ENCODE data around the gene PPP1R7.
A peak's percentile ranks its signal among the peaks of the same experiment; 100 is the strongest.

Gene PPP1R7

GRCh38 chr2:241198381-241199279, 48.4 kb downstream of the PPP1R7 start:
- TF ChIP-seq, protein P1, sequence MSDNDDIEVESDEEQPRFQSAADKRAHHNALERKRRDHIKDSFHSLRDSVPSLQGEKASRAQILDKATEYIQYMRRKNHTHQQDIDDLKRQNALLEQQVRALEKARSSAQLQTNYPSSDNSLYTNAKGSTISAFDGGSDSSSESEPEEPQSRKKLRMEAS (IDR thresholded peaks at IDR 0.05): 0 out of 2 replicates have a peak, but pooled peaks have one; percentile 53
- TF ChIP-seq EGR1 (IDR thresholded peaks at IDR 0.05) (no peak), CREB1 (IDR thresholded peaks at IDR 0.05; ENCODE audit: low read depth) (no peak), TCF12 (IDR thresholded peaks at IDR 0.05; ENCODE audit: low read depth) (no peak), ZBTB7A (IDR thresholded peaks at IDR 0.05; ENCODE audit: low read depth) (no peak), CEBPB (IDR thresholded peaks at IDR 0.05) (no peak)
- TF ChIP-seq, protein P2, sequence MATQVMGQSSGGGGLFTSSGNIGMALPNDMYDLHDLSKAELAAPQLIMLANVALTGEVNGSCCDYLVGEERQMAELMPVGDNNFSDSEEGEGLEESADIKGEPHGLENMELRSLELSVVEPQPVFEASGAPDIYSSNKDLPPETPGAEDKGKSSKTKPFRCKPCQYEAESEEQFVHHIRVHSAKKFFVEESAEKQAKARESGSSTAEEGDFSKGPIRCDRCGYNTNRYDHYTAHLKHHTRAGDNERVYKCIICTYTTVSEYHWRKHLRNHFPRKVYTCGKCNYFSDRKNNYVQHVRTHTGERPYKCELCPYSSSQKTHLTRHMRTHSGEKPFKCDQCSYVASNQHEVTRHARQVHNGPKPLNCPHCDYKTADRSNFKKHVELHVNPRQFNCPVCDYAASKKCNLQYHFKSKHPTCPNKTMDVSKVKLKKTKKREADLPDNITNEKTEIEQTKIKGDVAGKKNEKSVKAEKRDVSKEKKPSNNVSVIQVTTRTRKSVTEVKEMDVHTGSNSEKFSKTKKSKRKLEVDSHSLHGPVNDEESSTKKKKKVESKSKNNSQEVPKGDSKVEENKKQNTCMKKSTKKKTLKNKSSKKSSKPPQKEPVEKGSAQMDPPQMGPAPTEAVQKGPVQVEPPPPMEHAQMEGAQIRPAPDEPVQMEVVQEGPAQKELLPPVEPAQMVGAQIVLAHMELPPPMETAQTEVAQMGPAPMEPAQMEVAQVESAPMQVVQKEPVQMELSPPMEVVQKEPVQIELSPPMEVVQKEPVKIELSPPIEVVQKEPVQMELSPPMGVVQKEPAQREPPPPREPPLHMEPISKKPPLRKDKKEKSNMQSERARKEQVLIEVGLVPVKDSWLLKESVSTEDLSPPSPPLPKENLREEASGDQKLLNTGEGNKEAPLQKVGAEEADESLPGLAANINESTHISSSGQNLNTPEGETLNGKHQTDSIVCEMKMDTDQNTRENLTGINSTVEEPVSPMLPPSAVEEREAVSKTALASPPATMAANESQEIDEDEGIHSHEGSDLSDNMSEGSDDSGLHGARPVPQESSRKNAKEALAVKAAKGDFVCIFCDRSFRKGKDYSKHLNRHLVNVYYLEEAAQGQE (IDR thresholded peaks at IDR 0.05; ENCODE audit: low read depth): no peak

- TF ChIP-seq USF1 (IDR thresholded peaks at IDR 0.05) (no peak), TAF1 (IDR thresholded peaks at IDR 0.05; ENCODE audit: low read depth) (no peak), CEBPB (IDR thresholded peaks at IDR 0.05) (no peak), NFIC (IDR thresholded peaks at IDR 0.05) (no peak), TEAD4 (IDR thresholded peaks at IDR 0.05) (no peak), EP300 (IDR thresholded peaks at IDR 0.05; ENCODE audit: borderline replicate concordance) (no peak), RAD21 (IDR thresholded peaks at IDR 0.05; ENCODE audit: low read depth) (no peak), CREB1 (IDR thresholded peaks at IDR 0.05; ENCODE audit: low read depth) (no peak), FOXM1 (IDR thresholded peaks at IDR 0.05; ENCODE audit: borderline replicate concordance, low read depth) (no peak), ZBTB7A (IDR thresholded peaks at IDR 0.05; ENCODE audit: low read depth) (no peak), EGR1 (IDR thresholded peaks at IDR 0.05) (no peak), YY1 (IDR thresholded peaks at IDR 0.05; ENCODE audit: low read depth) (no peak), TCF12 (IDR thresholded peaks at IDR 0.05; ENCODE audit: low read depth) (no peak)
- TF ChIP-seq, protein P1 (IDR thresholded peaks at IDR 0.05): no peak
- TF ChIP-seq, protein P2 (IDR thresholded peaks at IDR 0.05; ENCODE audit: low read depth): no peak
Observed at GRCh38 chr2:241199286-241199685, 49.0 kb downstream of the PPP1R7 start.

- TF ChIP-seq FOXM1 (IDR thresholded peaks at IDR 0.05; ENCODE audit: borderline replicate concordance, low read depth) (no peak), YY1 (IDR thresholded peaks at IDR 0.05; ENCODE audit: low read depth) (no peak), NFIC (IDR thresholded peaks at IDR 0.05) (no peak), TCF12 (IDR thresholded peaks at IDR 0.05; ENCODE audit: low read depth) (no peak), EGR1 (IDR thresholded peaks at IDR 0.05) (no peak), CEBPB (IDR thresholded peaks at IDR 0.05) (peak; percentile 69), TEAD4 (IDR thresholded peaks at IDR 0.05) (no peak)
- TF ChIP-seq, protein P2 (IDR thresholded peaks at IDR 0.05; ENCODE audit: low read depth): no peak
Observed at GRCh38 chr2:241199897-241200821, 49.9 kb downstream of the PPP1R7 start.

- TF ChIP-seq YY1 (IDR thresholded peaks at IDR 0.05; ENCODE audit: low read depth) (no peak), FOXM1 (IDR thresholded peaks at IDR 0.05; ENCODE audit: borderline replicate concordance, low read depth) (no peak), EGR1 (IDR thresholded peaks at IDR 0.05) (no peak), ZBTB7A (IDR thresholded peaks at IDR 0.05; ENCODE audit: low read depth) (no peak), USF1 (IDR thresholded peaks at IDR 0.05) (no peak), TAF1 (IDR thresholded peaks at IDR 0.05; ENCODE audit: low read depth) (no peak), CREB1 (IDR thresholded peaks at IDR 0.05; ENCODE audit: low read depth) (no peak)
Observed at GRCh38 chr2:241200822-241201395, 50.6 kb downstream of the PPP1R7 start.

All from Ishikawa (cell line).